Measurements from ENCODE around the gene FNDC10. TPM values are rescaled to one million over a fixed set of nuclear protein-coding genes. Genes with fewer than 3 reads are reported as not detected.

The FNDC10 gene
- total RNA-seq, 4 donors from 2014 or later, result 1.5 to 4.6 (median 3.7) TPM

GRCh38 chr1:1609822-1610485, 10.0 kb upstream of the FNDC10 start:
- no peak overlapping the region for H3K27ac ChIP-seq
- no peak for DNase-seq
- H3K4me1 ChIP-seq, result peaks cover 11 to 16% (median 14%) of the 10 kb centered on the region in 4 donors
- H3K9me3 ChIP-seq, result no peaks in the 10 kb centered on the region
- in situ Hi-C loops (cut with MboI; ENCODE audit: low pct_ligation_motif_present in 1 of 4, low pct_unique_long_range_greater_than_20kb in 1 of 4, low sequenced_read_pairs in 3 of 4), result no loop called here
- no peaks in the 10 kb centered on the region for H3K36me3 ChIP-seq
- H3K4me3 ChIP-seq, result no peak overlapping the region
- H3K27me3 ChIP-seq, result no peaks in the 10 kb centered on the region
- 74% methylated on average over 12 of the region's 12 CpGs; no CpG with 5 or more reads in 1 of the 2 donors for WGBS, 2 donors (ENCODE audit: low coverage in 1 of 2)
- intact Hi-C loops (cut with DNase I; ENCODE audit: low total_unique reads), result no loop called here
- no peak for TF ChIP-seq POLR2A (IDR thresholded peaks at IDR 0.05)
- TF ChIP-seq EP300 (IDR thresholded peaks at IDR 0.05; ENCODE audit: low read depth), result no peak
- TF ChIP-seq CTCF (IDR thresholded peaks at IDR 0.05), result no peak
- no peak for TF ChIP-seq POLR2AphosphoS5 (IDR thresholded peaks at IDR 0.05)

GRCh38 chr1:1606232-1606631, 6.3 kb upstream of the FNDC10 start:
- DNase-seq, result no peak
- H3K36me3 ChIP-seq, result no peaks in the 10 kb centered on the region
- intact Hi-C loops (cut with DNase I; ENCODE audit: low total_unique reads), result no loop called here
- no peaks in the 10 kb centered on the region for H3K4me1 ChIP-seq
- WGBS, 2 donors (ENCODE audit: low coverage in 1 of 2), result 92% methylated on average over 13 of the region's 13 CpGs; no CpG with 5 or more reads in 1 of the 2 donors
- no peak overlapping the region for H3K4me3 ChIP-seq
- no peaks in the 10 kb centered on the region for H3K9me3 ChIP-seq
- no peak overlapping the region for H3K27ac ChIP-seq
- no peak for TF ChIP-seq EP300 (IDR thresholded peaks at IDR 0.05; ENCODE audit: low read depth)
- no peak for TF ChIP-seq POLR2A (IDR thresholded peaks at IDR 0.05)
- TF ChIP-seq POLR2AphosphoS5 (IDR thresholded peaks at IDR 0.05), result no peak
- no peak for TF ChIP-seq CTCF (IDR thresholded peaks at IDR 0.05)
- peaks cover 18% of the 10 kb centered on the region for H3K27me3 ChIP-seq
- in situ Hi-C loops (cut with MboI; ENCODE audit: low pct_ligation_motif_present in 1 of 4, low pct_unique_long_range_greater_than_20kb in 1 of 4, low sequenced_read_pairs in 3 of 4), result no loop called here

- no peaks in the 10 kb centered on the region for H3K9me3 ChIP-seq
- 30 to 80% methylated on average over 2 to 11 of the region's 17 CpGs for WGBS, 2 donors (ENCODE audit: low coverage in 1 of 2)
- in situ Hi-C loops (cut with MboI; ENCODE audit: low pct_ligation_motif_present in 1 of 4, low pct_unique_long_range_greater_than_20kb in 1 of 4, low sequenced_read_pairs in 3 of 4) (no loop called here), intact Hi-C loops (cut with DNase I; ENCODE audit: low total_unique reads) (no loop called here)
- no peak overlapping the region for H3K27ac ChIP-seq
- no peak overlapping the region for H3K4me3 ChIP-seq
- TF ChIP-seq EP300 (IDR thresholded peaks at IDR 0.05; ENCODE audit: low read depth) (no peak), CTCF (IDR thresholded peaks at IDR 0.05) (no peak), POLR2A (IDR thresholded peaks at IDR 0.05) (no peak), POLR2AphosphoS5 (IDR thresholded peaks at IDR 0.05) (no peak)
- no peak for DNase-seq
- peaks cover 23% of the 10 kb centered on the region for H3K27me3 ChIP-seq
- peaks cover 0 to under 1% (median under 1%) of the 10 kb centered on the region in 4 donors for H3K4me1 ChIP-seq
- no peaks in the 10 kb centered on the region for H3K36me3 ChIP-seq
Observed at GRCh38 chr1:1605724-1606123, 5.8 kb upstream of the FNDC10 start.

GRCh38 chr1:1605034-1605591, 5.2 kb upstream of the FNDC10 start:
- H3K4me1 ChIP-seq, result peaks cover 5 to 6% (median 5%) of the 10 kb centered on the region in 4 donors
- intact Hi-C loops (cut with DNase I; ENCODE audit: low total_unique reads) (no loop called here), in situ Hi-C loops (cut with MboI; ENCODE audit: low pct_ligation_motif_present in 1 of 4, low pct_unique_long_range_greater_than_20kb in 1 of 4, low sequenced_read_pairs in 3 of 4) (no loop called here)
- H3K27ac ChIP-seq, result no peak overlapping the region
- H3K9me3 ChIP-seq, result no peaks in the 10 kb centered on the region
- no peak overlapping the region for H3K4me3 ChIP-seq
- TF ChIP-seq EP300 (IDR thresholded peaks at IDR 0.05; ENCODE audit: low read depth), result no peak
- TF ChIP-seq POLR2A (IDR thresholded peaks at IDR 0.05), result no peak
- no peaks in the 10 kb centered on the region for H3K36me3 ChIP-seq
- H3K27me3 ChIP-seq, result peaks cover 29% of the 10 kb centered on the region
- WGBS, 2 donors (ENCODE audit: low coverage in 1 of 2), result 77 to 100% methylated on average over 1 to 14 of the region's 14 CpGs
- no peak for DNase-seq
